C4-2B (cell line): ENCODE results near the gene CHRM1.

ENCODE experiments used
- H3K27ac ChIP-seq: fragments of 450-650 bp; 2 replicates; pipeline ENCODE4 v1.5.1; 2017
- ZFX ChIP-seq: fragments of 450-650 bp; IDR thresholded peaks from 2 replicates; pipeline ENCODE4 v1.6.1; 2017
- TF ChIP-seq, protein P1 (sequence below): fragments of 450-650 bp; conservative IDR thresholded peaks from 2 replicates; pipeline ENCODE4 v1.5.1; 2017; ENCODE audit warnings: mild to moderate bottlenecking

CHRM1 gene

GRCh38 chr11:62875698-62876478 is 45.3 kb downstream of the CHRM1 start:
- TF ChIP-seq, protein P1, sequence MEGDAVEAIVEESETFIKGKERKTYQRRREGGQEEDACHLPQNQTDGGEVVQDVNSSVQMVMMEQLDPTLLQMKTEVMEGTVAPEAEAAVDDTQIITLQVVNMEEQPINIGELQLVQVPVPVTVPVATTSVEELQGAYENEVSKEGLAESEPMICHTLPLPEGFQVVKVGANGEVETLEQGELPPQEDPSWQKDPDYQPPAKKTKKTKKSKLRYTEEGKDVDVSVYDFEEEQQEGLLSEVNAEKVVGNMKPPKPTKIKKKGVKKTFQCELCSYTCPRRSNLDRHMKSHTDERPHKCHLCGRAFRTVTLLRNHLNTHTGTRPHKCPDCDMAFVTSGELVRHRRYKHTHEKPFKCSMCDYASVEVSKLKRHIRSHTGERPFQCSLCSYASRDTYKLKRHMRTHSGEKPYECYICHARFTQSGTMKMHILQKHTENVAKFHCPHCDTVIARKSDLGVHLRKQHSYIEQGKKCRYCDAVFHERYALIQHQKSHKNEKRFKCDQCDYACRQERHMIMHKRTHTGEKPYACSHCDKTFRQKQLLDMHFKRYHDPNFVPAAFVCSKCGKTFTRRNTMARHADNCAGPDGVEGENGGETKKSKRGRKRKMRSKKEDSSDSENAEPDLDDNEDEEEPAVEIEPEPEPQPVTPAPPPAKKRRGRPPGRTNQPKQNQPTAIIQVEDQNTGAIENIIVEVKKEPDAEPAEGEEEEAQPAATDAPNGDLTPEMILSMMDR = no peak
- TF ChIP-seq ZFX = no peak
- H3K27ac ChIP-seq = peak overlapping the region; percentile 9; the same call in 1 of the 2 replicates

- H3K27ac ChIP-seq = no peak overlapping the region
- TF ChIP-seq, protein P1 = no peak
- no peak for TF ChIP-seq ZFX
Observed at GRCh38 chr11:62874851-62875250, 46.3 kb downstream of the CHRM1 start.

- H3K27ac ChIP-seq = no peak overlapping the region
- TF ChIP-seq, protein P1 = no peak
- no peak for TF ChIP-seq ZFX
Observed at GRCh38 chr11:62865635-62866034, 55.5 kb downstream of the CHRM1 start.

GRCh38 chr11:62863687-62864335 is 57.4 kb downstream of the CHRM1 start:
- no peak overlapping the region for H3K27ac ChIP-seq
- TF ChIP-seq, protein P1 = no peak
- TF ChIP-seq ZFX = no peak

- H3K27ac ChIP-seq = peak overlapping the region; percentile 99
Observed at GRCh38 chr11:62861564-62862192, 59.5 kb downstream of the CHRM1 start.

DNA sequence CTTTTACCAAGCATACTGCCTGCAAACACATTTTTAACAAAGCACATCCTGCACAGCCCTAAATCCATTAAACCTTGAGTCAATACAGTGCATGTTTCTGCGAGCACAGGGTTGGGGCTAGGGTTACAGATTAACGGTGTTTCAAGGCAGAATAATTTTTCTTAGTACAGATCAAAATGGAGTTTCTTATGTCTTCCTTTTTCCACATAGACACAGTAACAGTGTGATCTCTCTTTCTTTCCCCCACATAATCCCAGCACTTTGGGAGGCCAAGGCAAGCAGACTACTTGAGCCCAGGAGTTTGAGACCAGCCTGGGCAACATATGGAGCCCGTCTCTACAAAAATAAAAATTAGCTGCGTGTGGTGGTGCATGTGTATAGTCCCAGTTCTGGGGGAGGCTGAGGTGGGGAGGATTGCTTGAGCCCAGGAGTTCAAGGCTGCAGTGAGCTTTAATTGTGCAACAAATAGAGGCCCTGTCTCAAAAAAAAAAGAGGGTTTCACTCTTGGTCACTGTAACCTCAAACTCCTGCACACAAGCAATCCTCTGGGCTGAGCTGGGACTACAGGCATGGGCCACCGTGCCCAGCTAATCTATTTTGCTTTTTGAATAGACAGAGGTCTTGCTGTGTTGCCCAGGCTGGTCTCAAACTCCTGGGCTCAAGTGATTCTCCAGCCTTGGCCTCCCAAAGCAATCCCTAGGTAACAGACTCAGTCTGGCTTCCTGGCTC is 60.2 kb downstream of the CHRM1 start:
- TF ChIP-seq, protein P1 = no peak
- TF ChIP-seq ZFX = no peak
- peak overlapping the region; percentile 99 for H3K27ac ChIP-seq

- peak overlapping the region; percentile 99 for H3K27ac ChIP-seq
Observed at GRCh38 chr11:62859281-62859703, 61.9 kb downstream of the CHRM1 start.
